GM18868 (cell line): ENCODE results near the gene TGIF2.
"Not testable (repeated sequence)": the region's sequence is repeated elsewhere in the genome, so short reads cannot be mapped to it uniquely, and the experiment has no call there.

Experiments
- ATAC-seq: cut with Tn5 transposase; IDR thresholded peaks from one replicate; pipeline ENCODE4 v1.9.1; 2021; ENCODE audit warnings: mild to moderate bottlenecking, moderate library complexity; ENCODE audit not compliant: unreplicated experiment

The TGIF2 gene

GRCh38 chr20:36546111-36546736 is 27.2 kb upstream of the TGIF2 start:
- ATAC-seq, result no peak

DNA sequence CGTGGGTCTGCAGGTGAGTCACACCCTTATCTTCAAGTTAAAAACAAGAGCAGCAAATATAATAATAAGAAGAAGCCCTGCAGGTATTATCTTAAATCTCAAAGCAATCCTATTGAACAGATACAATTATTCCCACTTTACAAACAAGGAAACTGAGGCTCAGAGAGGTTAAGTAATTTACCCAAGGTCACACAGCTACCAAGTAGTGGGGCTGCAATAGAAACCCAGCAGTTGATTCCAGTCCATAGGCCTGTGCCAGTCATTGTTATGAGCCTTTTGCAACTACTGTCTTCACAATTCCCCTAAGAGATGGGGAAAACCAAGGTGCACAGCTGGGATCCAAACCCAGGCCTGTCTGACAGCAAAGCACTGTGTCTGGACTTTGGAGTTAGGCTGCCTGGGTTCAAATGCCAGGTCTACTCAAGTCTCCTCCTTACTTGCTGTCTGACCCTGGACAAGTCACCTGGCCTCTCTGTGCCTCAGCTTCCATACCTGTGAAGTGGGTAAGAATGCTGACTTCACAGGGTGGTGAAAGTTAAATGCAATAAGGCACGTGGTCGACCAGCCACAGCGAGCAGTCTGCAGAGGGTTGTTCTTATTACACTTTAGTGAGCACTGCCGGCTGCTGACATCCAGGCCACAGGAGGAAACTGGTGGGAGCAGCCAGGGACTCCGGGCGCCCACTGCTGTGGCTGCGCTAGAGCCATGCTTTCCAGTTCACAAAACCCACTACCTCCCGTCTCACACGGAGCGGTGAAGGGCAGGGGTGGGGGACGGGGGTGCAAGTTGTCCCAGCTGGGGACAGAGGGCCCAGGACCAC is 26.0 kb upstream of the TGIF2 start:
- no peak for ATAC-seq

DNA sequence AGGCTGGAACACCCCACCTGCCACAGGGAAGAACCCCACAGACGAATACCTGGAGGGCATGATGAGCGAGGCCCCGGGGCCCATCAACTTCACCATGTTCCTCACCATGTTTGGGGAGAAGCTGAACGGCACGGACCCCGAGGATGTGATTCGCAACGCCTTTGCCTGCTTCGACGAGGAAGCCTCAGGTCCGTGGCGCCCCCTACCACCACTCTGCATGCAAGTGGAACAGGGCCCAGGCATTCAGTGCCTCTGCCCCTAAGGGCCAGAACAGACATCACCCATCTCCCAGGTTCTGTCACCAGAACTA is 25.4 kb upstream of the TGIF2 start:
- ATAC-seq, result no peak

DNA sequence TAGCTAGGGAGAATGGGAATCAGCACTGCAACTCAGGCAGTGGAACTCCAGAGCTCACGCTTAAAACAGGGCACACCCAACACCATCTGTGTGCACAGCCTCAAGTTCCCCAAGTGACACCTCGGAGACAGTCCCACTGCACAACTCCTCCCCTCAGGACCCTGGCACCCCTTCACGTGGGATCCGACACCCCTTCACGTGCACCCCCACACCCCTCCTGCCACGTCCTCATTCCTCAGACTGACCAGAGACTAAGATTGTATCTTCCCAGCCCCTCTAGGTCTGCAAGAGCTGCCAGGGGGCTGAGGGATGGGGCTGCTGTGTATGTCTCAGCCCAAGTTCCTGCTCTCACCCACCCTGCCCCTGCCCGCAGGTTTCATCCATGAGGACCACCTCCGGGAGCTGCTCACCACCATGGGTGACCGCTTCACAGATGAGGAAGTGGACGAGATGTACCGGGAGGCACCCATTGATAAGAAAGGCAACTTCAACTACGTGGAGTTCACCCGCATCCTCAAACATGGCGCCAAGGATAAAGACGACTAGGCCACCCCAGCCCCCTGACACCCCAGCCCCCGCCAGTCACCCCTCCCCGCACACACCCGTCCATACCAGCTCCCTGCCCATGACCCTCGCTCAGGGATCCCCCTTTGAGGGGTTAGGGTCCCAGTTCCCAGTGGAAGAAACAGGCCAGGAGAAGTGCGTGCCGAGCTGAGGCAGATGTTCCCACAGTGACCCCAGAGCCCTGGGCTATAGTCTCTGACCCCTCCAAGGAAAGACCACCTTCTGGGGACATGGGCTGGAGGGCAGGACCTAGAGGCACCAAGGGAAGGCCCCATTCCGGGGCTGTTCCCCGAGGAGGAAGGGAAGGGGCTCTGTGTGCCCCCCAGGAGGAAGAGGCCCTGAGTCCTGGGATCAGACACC is 24.4 kb upstream of the TGIF2 start:
- no peak for ATAC-seq

DNA sequence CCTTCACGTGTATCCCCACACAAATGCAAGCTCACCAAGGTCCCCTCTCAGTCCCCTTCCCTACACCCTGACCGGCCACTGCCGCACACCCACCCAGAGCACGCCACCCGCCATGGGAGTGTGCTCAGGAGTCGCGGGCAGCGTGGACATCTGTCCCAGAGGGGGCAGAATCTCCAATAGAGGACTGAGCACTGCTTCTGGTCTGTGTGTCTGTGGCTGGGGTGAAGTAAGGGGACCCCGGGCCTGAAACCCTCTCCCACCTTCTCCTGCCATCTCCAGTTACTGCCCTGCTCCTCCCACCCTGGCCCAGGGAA is 23.8 kb upstream of the TGIF2 start:
- no peak for ATAC-seq

DNA sequence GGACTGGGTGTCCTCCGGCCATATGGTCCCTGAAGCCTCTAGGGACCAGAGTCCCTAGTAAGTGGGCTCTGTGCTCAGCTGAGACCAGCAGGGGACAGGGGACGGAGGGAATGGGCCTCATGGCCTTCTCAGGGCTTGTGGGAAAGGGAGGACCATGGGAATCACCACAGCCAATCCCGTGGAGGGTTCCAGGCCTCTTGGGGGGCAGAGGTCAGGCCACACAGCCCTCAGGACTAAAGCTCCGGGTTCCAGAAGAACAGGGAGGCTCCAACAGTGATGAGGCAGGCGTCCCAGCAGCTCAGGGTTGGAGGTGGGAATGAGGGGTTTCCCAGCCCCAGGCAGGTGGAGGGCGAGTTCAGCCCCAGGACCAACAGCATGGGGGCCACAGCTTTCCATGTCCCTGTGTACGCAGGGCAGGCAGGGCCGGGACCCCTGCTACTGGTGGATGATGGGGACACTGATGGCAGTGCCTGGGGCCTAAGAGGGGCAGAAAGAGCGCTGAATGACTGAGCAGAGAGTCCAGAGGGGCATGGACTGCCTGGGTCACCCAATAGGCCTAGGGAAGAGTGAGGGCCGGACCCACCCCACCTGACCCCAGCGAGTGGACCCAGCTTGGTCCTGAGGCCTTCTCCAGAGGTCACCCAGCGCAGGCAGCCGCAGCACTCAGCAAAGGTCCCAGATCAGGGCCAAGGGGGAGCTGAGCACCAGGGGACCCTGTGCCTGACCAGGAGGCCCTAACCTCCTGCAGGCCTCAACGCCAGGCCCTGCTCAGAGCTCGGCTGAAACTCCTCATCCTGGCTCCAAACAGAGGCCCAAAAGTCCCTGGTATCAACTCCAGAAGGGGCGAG is 23.2 kb upstream of the TGIF2 start:
- ATAC-seq, result no peak

DNA sequence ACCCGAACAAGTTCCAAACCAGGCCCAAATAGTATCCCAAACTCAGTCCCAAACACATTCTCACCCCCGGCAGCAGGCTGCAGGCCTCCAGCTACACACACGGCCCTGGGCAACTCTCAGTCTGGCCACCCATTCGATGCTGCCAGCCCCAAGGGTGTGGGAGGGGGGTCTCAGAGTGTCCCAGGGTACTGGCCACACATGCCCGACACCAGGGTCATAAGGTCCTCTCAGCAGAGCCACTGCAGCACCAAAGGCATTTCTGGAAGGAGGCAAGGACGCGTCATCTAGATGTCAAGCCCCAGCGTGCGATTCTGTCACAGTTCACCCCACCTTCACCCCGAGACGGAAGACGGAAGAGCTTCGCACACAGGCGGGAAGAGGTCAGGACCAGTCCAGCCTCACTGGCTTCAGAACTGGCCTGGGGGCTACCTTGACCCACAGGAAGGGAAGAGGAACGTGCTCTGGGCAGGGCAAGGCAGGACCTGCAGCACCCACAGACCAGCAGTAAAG is 22.6 kb upstream of the TGIF2 start:
- ATAC-seq, result no peak

DNA sequence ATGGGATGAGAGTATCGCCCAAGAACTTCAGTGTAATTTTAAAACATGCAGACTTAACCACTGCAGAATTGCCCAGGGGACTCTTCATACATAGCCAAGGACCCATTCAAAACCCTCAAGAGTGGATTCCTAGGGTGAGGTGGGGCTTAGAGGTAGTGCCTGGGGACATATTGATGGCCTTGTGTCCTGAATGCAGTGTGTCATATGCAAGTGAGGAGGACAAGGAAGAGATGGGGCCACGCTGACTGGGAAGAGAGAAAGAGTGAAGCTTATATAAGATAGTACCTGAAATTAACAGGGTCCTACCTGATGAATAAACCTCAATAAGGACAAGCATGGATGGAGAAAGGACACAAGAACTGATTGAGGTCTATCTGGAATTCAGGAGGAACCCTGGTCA is 18.1 kb upstream of the TGIF2 start:
- no peak for ATAC-seq

- ATAC-seq, result no peak
Observed at GRCh38 chr20:36562724-36563123, 10.7 kb upstream of the TGIF2 start.

GRCh38 chr20:36563374-36563773 is 10.0 kb upstream of the TGIF2 start:
- no peak for ATAC-seq

GRCh38 chr20:36564078-36564725 is 9.2 kb upstream of the TGIF2 start:
- ATAC-seq, result not testable (repeated sequence)

GRCh38 chr20:36564726-36565121 is 8.7 kb upstream of the TGIF2 start:
- ATAC-seq, result not testable (repeated sequence)

DNA sequence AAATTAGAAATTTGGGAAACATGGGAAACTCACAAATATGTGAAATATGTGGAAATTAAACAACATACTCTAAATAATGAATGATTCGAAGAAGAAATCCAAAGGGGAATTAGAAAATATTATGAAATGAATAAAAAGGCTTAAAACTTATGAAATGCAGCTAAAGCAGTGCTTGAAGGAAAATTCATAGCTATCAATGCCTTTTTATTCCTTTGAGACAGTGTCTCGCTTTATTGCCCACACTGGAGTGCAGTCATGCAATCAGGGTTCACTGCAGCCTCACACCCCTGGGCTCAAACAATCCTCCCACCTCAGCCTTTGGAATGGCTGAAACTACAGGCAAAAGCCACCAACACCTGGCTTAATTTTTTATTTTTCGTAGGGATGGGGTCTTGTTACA is 7.9 kb upstream of the TGIF2 start:
- no peak for ATAC-seq

GRCh38 chr20:36569847-36570429 is 3.5 kb upstream of the TGIF2 start:
- no peak for ATAC-seq

- ATAC-seq, result no peak
Observed at GRCh38 chr20:36571564-36572504, 1.6 kb upstream of the TGIF2 start.

- peak; percentile 23 for ATAC-seq
Observed at GRCh38 chr20:36572701-36573102, 695 bp upstream of the TGIF2 start.

DNA sequence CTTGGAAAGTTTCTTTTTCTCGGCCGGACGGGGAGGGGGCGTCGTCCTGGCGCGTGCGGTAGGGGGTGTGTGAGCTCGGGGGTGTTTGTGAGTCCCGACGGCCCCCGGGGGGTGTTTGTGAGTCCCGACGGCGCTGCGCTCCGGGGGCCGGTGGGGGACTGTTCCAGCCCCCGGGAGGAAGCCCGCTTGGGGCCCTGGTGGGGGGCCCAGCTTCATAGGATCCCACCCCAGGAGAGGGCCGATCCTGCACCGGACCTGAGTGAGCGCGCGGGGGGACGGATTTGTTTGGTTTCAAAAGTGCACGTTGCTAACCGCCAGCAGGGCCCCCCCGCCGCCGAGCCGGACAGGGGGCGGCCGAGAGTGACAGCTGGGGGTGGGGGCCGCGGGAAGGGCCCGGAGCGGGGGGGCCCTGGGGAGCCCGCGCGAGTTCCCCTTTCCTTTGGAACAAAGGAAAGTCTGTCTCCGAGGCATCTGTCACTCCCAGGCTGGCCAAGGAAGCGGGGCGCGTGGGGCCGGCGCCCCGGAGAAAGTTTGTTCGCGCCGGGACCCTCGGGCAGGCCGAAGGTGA is 485 bp downstream of the TGIF2 start:
- ATAC-seq, result no peak

DNA sequence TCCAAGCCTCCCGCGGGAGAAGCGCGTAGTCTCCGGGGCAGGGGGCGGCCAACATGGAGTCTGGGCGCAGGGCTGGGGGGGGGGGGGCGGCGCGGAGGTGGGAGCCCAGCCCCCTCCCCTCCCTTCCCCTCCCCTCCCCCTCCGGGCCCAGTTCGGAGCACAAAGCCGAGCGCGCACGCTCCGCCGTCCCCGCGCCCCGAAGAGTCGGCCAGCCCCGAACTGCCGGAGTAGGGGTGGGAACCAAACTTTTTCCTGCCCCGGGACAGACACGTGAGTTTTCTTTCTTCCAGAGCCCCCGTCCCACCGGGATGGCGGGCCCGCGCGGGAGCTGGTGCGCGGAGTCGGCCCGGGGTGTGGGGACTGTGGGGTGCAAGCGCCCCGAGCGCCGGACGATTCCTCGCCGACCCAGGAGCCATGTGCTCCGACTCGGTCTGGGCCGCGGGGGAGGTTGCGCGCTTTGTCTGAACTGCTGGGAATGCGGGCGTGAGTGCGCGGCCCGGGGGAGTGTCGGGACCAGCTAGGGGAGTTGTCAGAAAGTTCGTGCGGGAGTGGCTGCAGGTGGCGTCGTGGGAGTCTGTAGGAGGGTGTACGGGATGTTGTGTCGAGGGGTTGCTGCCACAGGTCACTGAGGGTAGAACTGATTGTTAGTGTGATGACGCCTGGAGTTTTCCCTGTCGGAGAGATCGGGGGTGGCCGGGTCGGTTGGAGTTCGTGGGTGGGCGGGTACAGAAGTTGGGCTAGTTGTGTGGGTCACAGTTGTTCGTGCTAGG is 1.2 kb downstream of the TGIF2 start:
- no peak for ATAC-seq
